Kidney (tissue), 14 donors: Measurements from ENCODE around the gene XKR8. TPM values are rescaled to one million over a fixed set of nuclear protein-coding genes. Genes with fewer than 3 reads are reported as not detected.

Experiments used
- DNase-seq, 5 donors: peaks; one replicate each; pipeline ENCODE4 v3.0.0-alpha.2; 2013 to 2020
- FAIRE-seq: peaks from 2 replicates; lab custom pipeline; 2012; peaks lifted over from hg19 to GRCh38; lab: Jason Lieb, UNC
- H3K27ac ChIP-seq, 2 donors: one replicate each; pipeline ENCODE4 v1.7.0; 2013; ENCODE audit warnings: low read depth in 2 of 2, low read length in 2 of 2, inconsistent platforms in 1 of 2
- H3K27me3 ChIP-seq: one replicate; pipeline ENCODE4 v1.7.1; 2013; ENCODE audit warnings: low read length, inconsistent platforms; ENCODE audit not compliant: control insufficient read depth, insufficient read depth
- H3K36me3 ChIP-seq, 3 donors: one replicate each; pipeline versions ENCODE4 v1.7.0 to v1.7.1; 2013; ENCODE audit warnings: low read length in 3 of 3, control low read depth in 1 of 3, inconsistent platforms in 1 of 3; ENCODE audit not compliant: insufficient read depth in 3 of 3, control insufficient read depth in 2 of 3
- H3K4me1 ChIP-seq, 3 donors: one replicate each; pipeline versions ENCODE4 v1.7.0 to v1.7.1; 2013; ENCODE audit warnings: low read length in 3 of 3, inconsistent platforms in 1 of 3, low read depth in 1 of 3; ENCODE audit not compliant: control insufficient read depth in 2 of 3, insufficient read depth in 2 of 3
- H3K4me3 ChIP-seq, 3 donors: one replicate each; pipeline versions ENCODE4 v1.7.0 to v1.8.1; 2013; ENCODE audit warnings: low read length in 3 of 3, control low read depth in 1 of 3, inconsistent platforms in 1 of 3
- H3K9ac ChIP-seq, 3 donors: one replicate each; pipeline versions ENCODE4 v1.7.0 to v1.7.1; 2013; ENCODE audit warnings: low read length in 3 of 3, control low read depth in 1 of 3, inconsistent platforms in 1 of 3
- H3K9me3 ChIP-seq, 3 donors: one replicate each; pipeline versions ENCODE4 v1.7.0 to v1.7.1; 2013; ENCODE audit warnings: low read length in 3 of 3, control low read depth in 1 of 3, inconsistent platforms in 1 of 3; ENCODE audit not compliant: control insufficient read depth in 2 of 3, insufficient read depth in 1 of 3
- CTCF ChIP-seq: IDR thresholded peaks from 3 replicates; pipeline ENCODE4 v1.5.1; 2012; ENCODE audit warnings: mild to moderate bottlenecking, moderate library complexity, borderline replicate concordance; ENCODE audit not compliant: insufficient read depth; ENCODE audit errors: extremely low read depth
- intact Hi-C: fragments of 100-400 bp; cut with DNase I; formaldehyde crosslinking; loops from one replicate; pipeline ENCODE4 v1.11.1; 2022
- polyA plus RNA-seq: library from polyadenylated mRNA; stranded (reverse); fragments of 350-450 nt; fragmentation: Illumina TruSeq; extraction: RNeasy Lipid Tissue Mini Kit (QIAGEN cat#74804); gene quantifications from one replicate; pipeline ENCODE4 v1.2.3, GENCODE V29; 2014; ENCODE audit warnings: low read depth, low replicate concordance; ENCODE audit not compliant: insufficient read depth
- total RNA-seq: library from RNA; stranded (reverse); fragmentation: NEBNext Ultra II Directional; extraction: Animal tissue kit (Norgen Biotek cat#: 25700); gene quantifications from one replicate; pipeline ENCODE4 v1.2.1, GENCODE V29; 2021
- donor health status: control.
- donor health status: control.
- donor health status: control.
- donor health status: control.
- donor health status: control.
- donor health status: DM: yes; HTN: yes; CAD: no.
- donor health status: Normal renal cell carcinoma (clear cell type).

XKR8 gene
- total and polyA plus RNA-seq, 2 donors from 2014 or later: 8.2 to 9.1 TPM

- intact Hi-C loops: loop anchor here (10.0 kb wide), 1 partner anchor 117 kb away; no protein-coding TSS in a partner anchor
- no peak overlapping the region for H3K27ac ChIP-seq
- H3K4me3 ChIP-seq: no peak overlapping the region
- FAIRE-seq (no peak), DNase-seq (no peak)
- H3K36me3 ChIP-seq: peaks cover 0 to 34% (median 18%) of the 10 kb centered on the region in 3 donors
- peaks cover 0 to 2% (median 0%) of the 10 kb centered on the region in 3 donors for H3K4me1 ChIP-seq
- no peaks in the 10 kb centered on the region for H3K27me3 ChIP-seq
- H3K9me3 ChIP-seq: no peaks in the 10 kb centered on the region
- no peak for TF ChIP-seq CTCF
- H3K9ac ChIP-seq: no peak overlapping the region
These were observed 12.4 kb downstream of the XKR8 start for GRCh38 chr1:27972141-27972540.

DNA sequence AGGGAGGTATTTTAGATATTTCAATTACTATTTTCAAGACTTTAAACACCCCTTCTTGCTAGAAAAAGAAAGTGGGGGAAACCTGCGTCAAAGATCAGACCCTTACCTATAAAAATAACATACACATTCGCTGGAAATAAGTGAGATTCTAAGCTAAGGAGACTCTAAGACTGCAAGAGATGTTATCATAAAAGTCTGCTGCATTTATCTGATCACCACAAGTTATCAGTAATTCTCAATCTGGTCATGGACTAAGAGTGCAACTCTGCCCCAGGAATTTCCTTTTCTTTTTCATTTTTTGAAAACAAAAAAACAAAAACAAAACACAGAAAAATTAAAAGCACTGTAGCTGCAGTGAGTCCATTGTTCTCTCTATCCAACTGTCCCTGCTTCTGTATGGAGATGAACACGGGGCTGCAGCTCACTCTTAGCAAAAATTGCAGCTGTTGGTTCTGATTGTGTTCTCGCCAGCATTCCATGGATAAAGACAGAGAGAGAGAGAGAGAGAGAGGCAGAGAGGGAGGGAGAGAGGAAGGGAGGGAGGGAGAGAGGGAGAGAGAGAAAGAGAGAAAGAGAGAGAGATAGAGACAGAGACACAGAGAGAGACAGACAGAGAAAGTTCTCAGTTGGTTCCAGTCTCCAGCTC, 14.1 kb downstream of the XKR8 start:
- H3K9ac ChIP-seq: no peak overlapping the region
- H3K27me3 ChIP-seq: no peaks in the 10 kb centered on the region
- intact Hi-C loops: loop anchor here (10.0 kb wide), 1 partner anchor 119 kb away; no protein-coding TSS in a partner anchor
- FAIRE-seq (no peak), DNase-seq (no peak)
- H3K27ac ChIP-seq: no peak overlapping the region
- no peaks in the 10 kb centered on the region for H3K9me3 ChIP-seq
- TF ChIP-seq CTCF: no peak
- H3K4me1 ChIP-seq: peaks cover 0 to 2% (median 0%) of the 10 kb centered on the region in 3 donors
- H3K4me3 ChIP-seq: no peak overlapping the region
- H3K36me3 ChIP-seq: peaks cover 0 to 30% (median 17%) of the 10 kb centered on the region in 3 donors

GRCh38 chr1:27974417-27974781, 14.6 kb downstream of the XKR8 start:
- intact Hi-C loops: loop anchor here (10.0 kb wide), 1 partner anchor 120 kb away; no protein-coding TSS in a partner anchor
- H3K27ac ChIP-seq: no peak overlapping the region
- DNase-seq: no peak

More at GRCh38 chr1:27974417-27974781, 14.6 kb downstream of the XKR8 start:
- Histone ChIP-seq H3K9ac (no peak overlapping the region), H3K36me3 (peaks cover 0 to 30% (median 17%) of the 10 kb centered on the region in 3 donors), H3K4me3 (no peak overlapping the region), H3K4me1 (peaks cover 0 to 2% (median 0%) of the 10 kb centered on the region in 3 donors), H3K9me3 (no peaks in the 10 kb centered on the region), H3K27me3 (no peaks in the 10 kb centered on the region)
- no peak for TF ChIP-seq CTCF
- FAIRE-seq: no peak
